Fibroblast of mammary gland (primary cell): ENCODE results near the gene CDH4.
"Not testable (repeated sequence)": the region's sequence is repeated elsewhere in the genome, so short reads cannot be mapped to it uniquely, and the experiment has no call there.

Experiments
- DNase-seq: peaks from one replicate; pipeline ENCODE4 v3.0.0-alpha.2; 2010; ENCODE audit warnings: low read depth
- H3K4me3 ChIP-seq: 2 replicates; pipeline ENCODE4 v1.5.1; 2011; ENCODE audit warnings: low read depth, mild to moderate bottlenecking, low read length, moderate library complexity; ENCODE audit not compliant: control insufficient read depth
- TF ChIP-seq, protein P1 (sequence below): conservative IDR thresholded peaks from 2 replicates; pipeline ENCODE4 v1.5.1; 2011; ENCODE audit warnings: low read depth, low read length, inconsistent platforms; ENCODE audit not compliant: control insufficient read depth, insufficient read depth

Gene CDH4

DNA sequence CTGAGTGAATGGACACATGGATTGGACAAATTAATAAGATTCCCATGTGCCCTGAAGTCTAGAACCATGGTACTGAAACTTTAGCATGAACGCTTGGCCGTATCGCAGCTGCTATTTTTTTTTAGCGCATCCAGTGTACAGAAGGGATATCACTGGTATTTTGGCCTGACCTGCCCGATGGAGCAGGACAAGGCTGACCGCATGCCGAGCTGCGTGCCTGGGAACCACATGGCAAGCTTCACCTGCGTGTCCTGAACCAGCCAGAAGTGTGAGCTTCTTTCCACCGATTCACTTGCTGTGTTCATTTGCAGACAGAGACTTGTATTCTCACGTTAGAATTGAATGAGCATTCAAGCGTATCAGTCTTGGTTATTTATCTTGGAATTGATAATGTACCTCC lies 145.7 kb downstream of the CDH4 start:
- no peak for DNase-seq
- TF ChIP-seq, protein P1, sequence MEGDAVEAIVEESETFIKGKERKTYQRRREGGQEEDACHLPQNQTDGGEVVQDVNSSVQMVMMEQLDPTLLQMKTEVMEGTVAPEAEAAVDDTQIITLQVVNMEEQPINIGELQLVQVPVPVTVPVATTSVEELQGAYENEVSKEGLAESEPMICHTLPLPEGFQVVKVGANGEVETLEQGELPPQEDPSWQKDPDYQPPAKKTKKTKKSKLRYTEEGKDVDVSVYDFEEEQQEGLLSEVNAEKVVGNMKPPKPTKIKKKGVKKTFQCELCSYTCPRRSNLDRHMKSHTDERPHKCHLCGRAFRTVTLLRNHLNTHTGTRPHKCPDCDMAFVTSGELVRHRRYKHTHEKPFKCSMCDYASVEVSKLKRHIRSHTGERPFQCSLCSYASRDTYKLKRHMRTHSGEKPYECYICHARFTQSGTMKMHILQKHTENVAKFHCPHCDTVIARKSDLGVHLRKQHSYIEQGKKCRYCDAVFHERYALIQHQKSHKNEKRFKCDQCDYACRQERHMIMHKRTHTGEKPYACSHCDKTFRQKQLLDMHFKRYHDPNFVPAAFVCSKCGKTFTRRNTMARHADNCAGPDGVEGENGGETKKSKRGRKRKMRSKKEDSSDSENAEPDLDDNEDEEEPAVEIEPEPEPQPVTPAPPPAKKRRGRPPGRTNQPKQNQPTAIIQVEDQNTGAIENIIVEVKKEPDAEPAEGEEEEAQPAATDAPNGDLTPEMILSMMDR = no peak

DNA sequence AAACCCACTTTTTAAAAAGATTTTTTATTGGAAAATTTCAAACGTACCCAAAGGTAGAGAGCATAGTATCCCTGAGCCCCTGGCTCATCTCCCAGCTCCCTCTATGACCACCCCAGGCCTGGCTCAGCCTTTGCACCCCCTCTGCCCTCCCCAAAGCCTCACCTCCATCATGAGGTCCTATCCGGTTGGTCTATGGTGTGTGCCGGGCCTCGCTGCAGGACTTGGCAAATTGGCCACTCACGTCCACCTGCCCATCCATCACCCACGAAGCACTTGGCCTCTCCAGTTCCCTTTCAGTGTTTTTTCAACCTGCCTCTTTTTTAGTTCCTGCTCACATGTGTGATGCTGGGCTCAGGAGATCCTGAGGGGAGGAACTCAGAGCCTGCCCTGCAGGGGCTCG lies 147.4 kb downstream of the CDH4 start:
- TF ChIP-seq, protein P1 = no peak
- no peak for DNase-seq
- H3K4me3 ChIP-seq = no peak overlapping the region

More for the DNA sequence above, 145.7 kb downstream of the CDH4 start:
- no peak overlapping the region for H3K4me3 ChIP-seq

DNA sequence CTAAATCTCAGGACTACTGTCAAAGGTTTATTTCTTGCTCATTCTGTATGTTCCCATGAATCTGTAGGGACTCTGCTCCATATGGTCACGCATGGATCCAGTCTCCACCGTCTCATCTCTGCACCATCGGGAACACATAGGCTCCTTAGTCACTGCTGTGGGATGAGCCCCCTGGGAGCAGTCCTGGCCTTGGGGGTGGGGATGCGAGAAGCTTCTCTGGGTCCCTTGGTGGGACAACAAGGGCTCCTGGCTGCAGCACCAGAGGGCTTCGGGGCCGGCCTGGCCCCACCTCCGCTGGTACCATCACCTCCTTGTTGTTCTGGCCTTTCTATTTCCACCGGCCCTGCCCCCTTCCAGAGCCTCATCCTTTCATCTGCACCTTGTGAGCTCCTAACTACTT lies 148.4 kb downstream of the CDH4 start:
- TF ChIP-seq, protein P1 = no peak

DNA sequence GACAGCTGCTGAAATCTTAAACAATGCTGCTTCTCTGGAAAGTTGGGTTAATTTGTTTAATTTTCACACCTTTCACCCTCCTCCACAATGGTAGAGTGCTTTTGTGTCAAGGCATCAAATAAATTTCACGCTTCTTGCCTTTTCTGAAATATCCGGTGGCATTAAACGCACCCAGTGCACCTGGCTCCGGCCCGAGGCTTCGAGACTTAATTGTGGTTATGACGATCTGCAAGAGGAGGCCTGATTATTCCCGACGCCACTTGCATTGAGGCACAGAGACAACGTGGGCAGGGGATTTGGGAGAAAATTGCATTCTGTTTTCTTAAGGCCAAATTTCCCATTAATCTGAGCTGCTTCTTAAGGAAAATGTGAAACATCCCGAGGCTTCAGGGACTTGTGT lies 152.2 kb downstream of the CDH4 start:
- H3K4me3 ChIP-seq = no peak overlapping the region

More for the DNA sequence above, 148.4 kb downstream of the CDH4 start:
- no peak for DNase-seq
- H3K4me3 ChIP-seq = no peak overlapping the region

DNA sequence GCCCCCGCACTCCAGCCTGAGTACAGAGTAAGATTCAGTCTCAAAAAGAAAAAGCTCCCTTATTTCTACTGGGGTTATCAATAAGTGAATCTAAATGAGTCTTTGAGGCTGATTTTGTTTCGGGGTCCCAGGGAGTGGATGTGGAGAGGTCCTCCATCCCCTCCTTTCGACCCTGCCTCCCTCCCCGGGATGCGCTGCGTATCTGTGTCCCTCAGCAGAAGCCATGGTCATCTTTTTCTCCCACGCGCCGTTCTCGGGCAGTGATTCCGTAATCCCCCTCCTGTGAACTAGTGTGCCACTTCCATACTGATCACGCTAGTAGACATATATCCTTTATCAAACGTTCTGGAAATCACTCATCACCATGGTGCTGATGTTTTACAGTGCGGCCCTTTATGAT lies 152.9 kb downstream of the CDH4 start:
- TF ChIP-seq, protein P1 = no peak
- H3K4me3 ChIP-seq = no peak overlapping the region
- DNase-seq = no peak

More for the DNA sequence above, 152.2 kb downstream of the CDH4 start:
- no peak for DNase-seq
- TF ChIP-seq, protein P1 = no peak

DNA sequence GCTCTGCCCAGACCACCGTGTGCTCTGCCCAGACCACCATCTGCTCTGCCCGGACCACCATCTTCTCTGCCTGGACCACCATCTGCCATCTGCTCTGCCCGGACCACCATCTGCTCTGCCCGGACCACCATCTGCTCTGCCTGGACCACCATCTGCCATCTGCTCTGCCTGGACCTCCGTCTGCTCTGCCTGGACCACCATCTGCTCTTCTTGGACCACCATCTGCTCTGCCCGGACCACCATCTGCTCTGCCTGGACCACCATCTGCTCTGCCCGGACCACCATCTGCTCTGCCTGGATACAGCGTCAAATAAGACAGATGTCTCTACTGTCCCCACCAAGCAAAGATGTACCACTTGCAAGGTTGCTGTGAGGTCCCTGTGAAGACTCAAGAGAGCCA lies 154.7 kb downstream of the CDH4 start:
- not testable (repeated sequence) for DNase-seq

DNA sequence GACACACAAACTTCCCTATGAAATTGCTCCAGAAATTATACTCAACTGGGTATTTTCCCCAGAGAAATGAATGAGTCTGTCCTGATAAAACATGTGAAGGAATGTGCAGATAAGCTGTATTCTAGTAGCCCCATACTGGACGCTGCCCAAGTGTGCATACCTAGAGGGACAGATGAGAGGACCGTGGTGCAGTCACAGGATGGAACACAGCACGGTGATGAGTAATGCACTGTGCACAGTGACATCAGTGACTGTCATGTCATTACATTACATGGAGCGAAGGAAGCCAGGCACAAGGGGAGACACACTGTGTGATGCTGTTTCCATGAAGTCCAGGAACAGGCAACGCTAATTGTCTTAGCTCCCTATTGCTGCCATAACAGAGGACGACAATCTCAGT lies 155.5 kb downstream of the CDH4 start:
- DNase-seq = no peak
- TF ChIP-seq, protein P1 = no peak

More for the DNA sequence above, 154.7 kb downstream of the CDH4 start:
- H3K4me3 ChIP-seq = not testable (repeated sequence)

More for the DNA sequence above, 155.5 kb downstream of the CDH4 start:
- H3K4me3 ChIP-seq = no peak overlapping the region
